ENCODE data around the gene SYT12.

SYT12 gene

DNA sequence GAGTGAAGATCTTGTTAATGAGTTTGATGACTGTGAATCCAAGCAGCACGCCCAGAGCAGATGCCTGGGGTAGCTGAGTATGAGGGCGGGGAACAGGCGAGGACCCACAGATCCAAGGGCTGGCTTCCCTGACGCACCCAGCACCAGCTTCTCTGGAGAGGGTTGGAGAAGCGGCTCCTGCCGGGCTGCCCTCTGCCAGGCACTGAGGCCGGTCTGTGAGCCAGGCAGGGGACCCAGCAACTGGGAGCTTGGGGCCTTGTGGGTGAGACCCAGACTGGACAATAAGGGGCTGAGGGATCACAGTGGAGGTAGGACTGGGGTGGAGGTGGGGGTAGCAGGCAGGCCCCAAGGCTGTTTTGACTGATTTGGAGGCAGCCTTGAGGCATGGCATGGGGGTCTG, 8.6 kb upstream of the SYT12 start:
- Mint-ChIP-seq H3K27ac (peak overlapping the region; percentile 35), H3K9me3 (no peaks in the 10 kb centered on the region), H3K27me3 (no peaks in the 10 kb centered on the region), H3K4me1 (no peaks in the 10 kb centered on the region), H3K4me3 (no peak overlapping the region), H3K36me3 (peaks cover 1% of the 10 kb centered on the region)

DNA sequence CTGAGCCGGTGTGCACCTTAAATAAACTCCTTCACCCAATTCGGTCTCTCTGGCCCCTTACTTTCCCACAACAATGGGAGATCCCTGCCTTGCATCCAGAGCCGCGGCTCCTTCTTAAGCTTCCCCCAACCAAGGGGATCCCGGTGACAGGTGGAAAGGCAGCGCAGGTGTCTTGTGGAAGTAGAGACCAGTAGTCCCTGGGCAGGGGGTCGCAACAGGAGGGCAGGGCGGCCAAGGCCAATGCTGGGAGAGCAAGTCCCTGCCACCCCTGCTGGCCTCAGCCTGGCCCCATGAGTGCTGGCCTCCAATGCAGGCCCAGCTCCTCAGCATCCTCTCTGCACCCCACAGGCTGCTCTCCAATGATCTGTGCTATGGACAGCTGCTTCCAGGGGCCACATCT, 7.9 kb upstream of the SYT12 start:
- no peak overlapping the region for H3K27ac Mint-ChIP-seq
- no peaks in the 10 kb centered on the region for H3K27me3 Mint-ChIP-seq
- H3K4me3 Mint-ChIP-seq: no peak overlapping the region
- no peaks in the 10 kb centered on the region for H3K4me1 Mint-ChIP-seq
- H3K9me3 Mint-ChIP-seq: no peaks in the 10 kb centered on the region
- peaks cover 1% of the 10 kb centered on the region for H3K36me3 Mint-ChIP-seq

DNA sequence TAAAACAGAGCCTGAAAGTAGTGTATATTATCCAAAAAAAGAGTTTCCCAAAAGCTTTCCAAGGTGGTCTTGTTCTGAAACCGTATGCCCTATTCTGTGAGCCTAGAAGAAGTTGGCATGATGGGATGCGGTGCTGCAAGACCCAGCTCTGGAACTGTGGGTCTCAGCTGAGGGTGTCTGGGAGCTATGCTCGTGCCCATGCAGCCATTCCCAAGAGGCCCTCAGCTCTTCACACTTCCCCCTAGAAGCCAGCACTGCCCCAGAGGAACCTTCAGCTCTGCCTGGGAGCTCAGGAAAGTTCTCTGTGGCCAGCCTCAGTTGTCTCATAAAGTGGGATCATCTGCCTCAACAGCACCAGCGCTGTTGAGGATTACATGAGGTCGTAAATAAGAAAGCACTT, 6.4 kb upstream of the SYT12 start:
- Mint-ChIP-seq H3K4me1 (no peaks in the 10 kb centered on the region), H3K9me3 (no peaks in the 10 kb centered on the region), H3K4me3 (no peak overlapping the region), H3K27me3 (peaks cover 3% of the 10 kb centered on the region), H3K36me3 (peaks cover 1% of the 10 kb centered on the region), H3K27ac (no peak overlapping the region)

DNA sequence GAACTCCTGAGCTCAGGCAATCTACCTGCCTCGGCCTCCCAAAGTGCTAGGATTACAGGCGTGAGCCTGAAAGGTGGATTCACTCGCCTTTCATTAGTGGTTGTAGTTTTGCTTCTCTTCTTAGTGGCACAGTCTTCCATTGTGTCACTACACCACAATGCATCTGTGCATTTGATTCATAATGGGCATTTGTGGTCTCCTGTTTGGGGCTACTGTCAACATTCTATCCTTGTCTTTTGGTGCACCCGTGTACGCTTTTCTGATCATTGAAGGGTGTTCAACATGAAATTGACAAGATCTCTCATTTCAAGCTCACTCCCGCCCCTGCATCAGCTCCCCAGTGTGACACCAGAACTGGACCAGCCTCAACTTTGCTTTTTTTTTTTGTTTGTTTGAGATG, 2.0 kb upstream of the SYT12 start:
- Mint-ChIP-seq H3K4me3 (no peak overlapping the region), H3K9me3 (no peaks in the 10 kb centered on the region), H3K27ac (no peak overlapping the region), H3K4me1 (peaks cover 25% of the 10 kb centered on the region), H3K27me3 (peaks cover 12% of the 10 kb centered on the region), H3K36me3 (peaks cover 1% of the 10 kb centered on the region)

DNA sequence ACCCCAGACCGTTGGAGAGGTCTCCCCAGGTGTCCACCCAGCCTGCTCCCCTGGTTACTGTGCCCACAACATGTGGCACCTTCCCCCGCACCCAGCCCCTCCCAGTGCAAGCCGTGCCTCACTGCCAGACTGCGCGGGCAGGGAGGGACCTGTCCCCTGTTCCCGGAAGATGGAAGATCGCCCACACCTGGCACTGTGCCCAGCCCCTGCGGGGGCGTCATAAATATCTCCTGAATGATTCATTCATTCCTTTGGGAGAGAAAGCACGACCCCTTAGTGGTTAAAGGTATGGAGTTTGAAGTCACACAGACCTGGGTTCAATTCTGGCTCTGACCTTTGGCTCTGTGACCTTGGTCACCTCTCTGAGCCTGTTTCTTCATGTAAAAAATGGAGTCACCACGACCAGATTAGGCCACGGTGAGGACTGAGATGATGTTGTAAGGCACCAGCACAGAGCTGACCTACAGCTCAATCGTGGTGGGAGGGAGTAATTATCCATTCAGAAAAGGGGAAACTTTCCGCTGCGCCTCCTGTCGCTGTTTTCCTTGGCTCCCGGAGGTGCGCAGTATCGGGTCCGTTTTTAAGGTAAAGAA, 497 bp upstream of the SYT12 start:
- H3K36me3 Mint-ChIP-seq: peaks cover 1% of the 10 kb centered on the region
- H3K4me3 Mint-ChIP-seq: peak overlapping the region; percentile 72
- peak overlapping the region; percentile 19 for H3K27ac Mint-ChIP-seq
- peaks cover 12% of the 10 kb centered on the region for H3K27me3 Mint-ChIP-seq
- H3K9me3 Mint-ChIP-seq: no peaks in the 10 kb centered on the region
- H3K4me1 Mint-ChIP-seq: peaks cover 29% of the 10 kb centered on the region

DNA sequence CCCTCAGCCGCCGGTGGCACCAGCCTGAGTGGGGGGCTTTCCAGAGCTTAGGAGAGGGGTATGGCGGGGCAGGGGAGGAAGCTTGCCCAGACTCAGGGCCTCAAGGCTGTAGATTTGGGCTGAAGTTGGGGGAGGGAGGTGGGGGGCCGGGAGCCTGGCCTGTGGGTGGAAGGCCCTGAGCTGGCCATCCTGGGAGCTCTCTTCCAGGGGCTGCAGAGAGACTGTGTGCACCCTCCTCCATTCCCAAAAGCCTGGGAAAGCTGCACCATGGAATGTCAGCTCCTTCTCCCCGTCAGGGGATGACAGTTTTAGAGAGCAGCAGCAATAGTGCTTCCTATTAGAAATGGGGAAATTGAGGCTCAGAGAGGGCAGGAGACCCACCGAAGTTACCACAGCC, 1.0 kb downstream of the SYT12 start:
- Mint-ChIP-seq H3K27ac (no peak overlapping the region), H3K27me3 (peaks cover 12% of the 10 kb centered on the region), H3K36me3 (no peaks in the 10 kb centered on the region), H3K9me3 (no peaks in the 10 kb centered on the region), H3K4me1 (peaks cover 29% of the 10 kb centered on the region), H3K4me3 (peak overlapping the region; percentile 81)

DNA sequence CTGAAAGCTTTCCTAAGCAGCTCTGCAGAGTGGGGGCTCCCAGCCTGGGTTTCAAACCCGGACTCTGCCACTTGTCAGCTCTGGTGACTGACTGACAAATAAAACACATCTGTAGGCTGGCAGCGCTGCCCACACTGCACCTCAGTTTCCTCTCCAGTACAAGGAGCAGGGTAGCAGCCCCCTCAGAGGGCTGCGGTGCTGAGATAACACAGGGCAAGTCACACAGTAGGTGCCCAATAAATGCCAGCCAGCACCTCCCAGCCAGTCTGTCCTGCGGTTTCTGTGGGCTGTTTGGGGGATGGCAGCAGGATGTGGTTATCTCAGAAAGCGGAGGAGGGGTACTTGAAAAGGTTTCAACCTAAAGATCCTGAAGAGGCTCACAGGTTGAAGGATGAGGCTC, 1.5 kb downstream of the SYT12 start:
- Mint-ChIP-seq H3K9me3 (no peaks in the 10 kb centered on the region), H3K36me3 (no peaks in the 10 kb centered on the region), H3K4me3 (peak overlapping the region; percentile 51), H3K27ac (no peak overlapping the region), H3K27me3 (peaks cover 12% of the 10 kb centered on the region), H3K4me1 (peaks cover 29% of the 10 kb centered on the region)

DNA sequence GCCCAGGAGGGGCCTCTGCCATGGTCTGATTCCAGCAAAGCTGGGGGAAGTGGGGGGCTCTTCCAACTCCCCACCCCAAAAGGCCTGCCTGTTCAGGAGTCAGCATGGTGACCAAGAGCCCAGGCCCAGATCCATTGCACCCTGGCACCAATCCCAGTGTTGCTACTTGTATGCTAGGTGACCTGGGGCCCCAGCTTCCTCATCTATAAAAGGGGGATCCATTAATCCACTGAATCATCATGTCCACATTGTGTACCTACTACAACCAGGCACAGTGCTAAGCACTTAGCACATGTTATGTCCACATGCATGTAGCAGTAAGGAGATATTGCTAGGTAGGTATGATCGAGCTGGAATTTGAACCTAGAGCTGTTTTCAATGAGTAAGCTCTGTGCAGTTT, 2.0 kb downstream of the SYT12 start:
- H3K36me3 Mint-ChIP-seq: no peaks in the 10 kb centered on the region
- H3K27ac Mint-ChIP-seq: no peak overlapping the region
- peaks cover 12% of the 10 kb centered on the region for H3K27me3 Mint-ChIP-seq
- peaks cover 29% of the 10 kb centered on the region for H3K4me1 Mint-ChIP-seq
- H3K9me3 Mint-ChIP-seq: no peaks in the 10 kb centered on the region
- no peak overlapping the region for H3K4me3 Mint-ChIP-seq

DNA sequence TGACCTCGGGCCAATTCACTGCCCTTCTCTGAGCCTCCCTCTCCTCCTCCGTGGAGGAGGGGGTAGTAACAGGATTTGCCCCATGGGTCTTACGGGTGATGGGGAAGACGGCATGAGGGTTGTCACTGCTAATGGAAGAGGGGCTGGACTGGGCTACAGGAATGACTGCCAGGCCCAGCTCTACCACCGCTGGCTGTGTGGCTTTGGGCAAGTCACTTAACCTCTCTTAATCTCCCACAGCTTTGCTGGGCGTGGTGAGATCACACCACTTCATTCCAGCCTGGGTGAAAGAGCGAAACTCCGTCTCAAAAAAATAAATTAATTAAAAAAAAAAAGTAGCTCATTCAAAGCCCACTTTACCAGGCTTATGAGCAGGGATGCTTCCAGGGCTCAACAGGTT, 2.8 kb downstream of the SYT12 start:
- Mint-ChIP-seq H3K27me3 (peaks cover 12% of the 10 kb centered on the region), H3K9me3 (no peaks in the 10 kb centered on the region), H3K36me3 (no peaks in the 10 kb centered on the region), H3K4me1 (peaks cover 29% of the 10 kb centered on the region), H3K27ac (no peak overlapping the region), H3K4me3 (no peak overlapping the region)

DNA sequence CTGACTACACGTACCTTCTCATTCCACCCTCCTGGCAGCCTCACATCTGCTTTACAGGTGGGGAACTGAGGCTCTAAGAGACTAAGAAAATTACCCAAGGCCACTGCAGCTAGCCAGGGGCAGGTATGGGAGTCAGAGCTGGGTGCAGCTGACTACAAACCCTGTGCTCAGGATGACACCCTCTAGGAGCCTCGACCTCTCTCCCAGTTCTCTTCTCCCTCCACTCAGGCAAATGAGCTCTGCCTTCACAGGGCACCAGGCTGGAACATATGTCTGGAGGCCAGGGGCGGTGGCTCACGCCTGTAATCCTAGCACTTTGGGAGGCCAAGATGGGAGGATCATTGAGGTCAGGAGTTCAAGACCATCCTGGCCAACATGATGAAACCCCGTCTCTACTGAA, 4.0 kb downstream of the SYT12 start:
- peaks cover 29% of the 10 kb centered on the region for H3K4me1 Mint-ChIP-seq
- peaks cover 11% of the 10 kb centered on the region for H3K27me3 Mint-ChIP-seq

DNA sequence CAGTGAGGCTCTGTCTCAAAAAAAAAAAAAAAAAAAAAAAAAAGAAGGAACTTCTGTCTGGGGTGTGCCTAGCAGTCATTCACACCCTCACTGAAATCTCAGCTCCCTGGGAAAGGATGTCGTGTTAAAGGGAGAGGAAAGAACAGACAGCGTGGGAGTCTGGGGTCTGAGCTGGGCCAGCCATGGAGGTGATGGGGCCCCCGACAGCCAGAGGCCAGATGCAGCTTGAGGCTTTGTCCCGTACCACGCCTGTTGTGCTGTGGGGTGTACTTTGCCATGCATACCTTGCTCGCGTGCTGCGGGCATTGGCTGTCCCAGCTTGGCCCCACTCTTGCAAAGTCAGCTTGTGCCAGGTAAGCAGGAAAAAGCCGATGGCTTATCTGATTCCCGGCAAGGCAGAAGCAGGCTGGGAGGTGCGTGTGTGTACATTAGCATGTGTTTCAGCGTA, 4.6 kb downstream of the SYT12 start:
- Mint-ChIP-seq H3K4me3 (no peak overlapping the region), H3K27ac (no peak overlapping the region), H3K4me1 (peaks cover 24% of the 10 kb centered on the region), H3K27me3 (peaks cover 10% of the 10 kb centered on the region), H3K9me3 (no peaks in the 10 kb centered on the region), H3K36me3 (no peaks in the 10 kb centered on the region)

More for the DNA sequence above, 4.0 kb downstream of the SYT12 start:
- Mint-ChIP-seq H3K27ac (no peak overlapping the region), H3K4me3 (no peak overlapping the region), H3K36me3 (no peaks in the 10 kb centered on the region), H3K9me3 (no peaks in the 10 kb centered on the region)

DNA sequence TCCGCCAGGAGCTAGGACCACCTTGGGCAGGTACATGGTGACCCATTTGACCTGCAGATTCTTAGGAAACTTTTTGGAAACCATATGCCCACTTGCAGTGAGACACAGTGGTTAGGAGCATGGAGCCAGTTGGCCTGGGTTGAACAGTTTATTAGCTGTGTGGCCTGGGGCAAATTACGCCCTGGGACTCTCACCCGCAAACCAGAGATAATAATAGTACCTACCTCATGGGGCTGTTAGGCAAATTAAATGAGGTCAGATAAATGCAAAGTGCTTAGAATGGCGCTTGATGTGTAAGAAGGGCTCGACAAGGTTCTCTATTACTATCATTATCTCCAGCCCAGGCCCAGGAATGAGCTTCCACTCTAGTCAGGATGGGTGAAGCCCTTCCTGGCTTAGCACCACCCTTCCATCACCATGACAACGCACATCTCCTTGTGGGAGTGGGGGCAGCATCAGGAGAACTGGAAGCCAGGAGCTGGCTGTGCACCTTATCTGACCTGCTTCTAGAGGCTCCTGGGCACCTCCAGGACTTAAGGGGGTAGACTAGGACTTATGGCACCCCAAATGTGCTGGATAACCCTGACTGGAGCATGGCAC, 5.1 kb downstream of the SYT12 start:
- H3K27me3 Mint-ChIP-seq: peaks cover 8% of the 10 kb centered on the region

DNA sequence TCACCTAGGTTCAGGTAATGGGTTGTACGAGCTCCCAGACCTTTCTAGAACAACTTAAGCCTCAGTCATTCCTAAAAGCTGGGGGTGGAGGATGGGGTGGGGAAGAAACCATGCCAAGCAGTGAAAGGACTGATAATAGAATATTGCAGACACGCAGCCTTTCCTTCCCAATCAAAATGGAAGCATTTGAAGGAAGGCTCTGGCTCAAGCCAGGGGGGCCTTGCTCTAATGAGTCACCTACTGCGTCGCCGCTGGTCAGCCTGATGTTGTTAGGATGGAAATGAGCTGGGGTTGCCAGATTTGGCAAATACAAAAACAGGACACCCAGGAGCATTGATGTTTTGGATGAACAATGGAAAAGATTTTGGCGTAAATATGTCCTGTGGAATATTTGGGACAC, 6.2 kb downstream of the SYT12 start:
- Mint-ChIP-seq H3K9me3 (no peaks in the 10 kb centered on the region), H3K27me3 (peaks cover 5% of the 10 kb centered on the region)

More for the DNA sequence above, 5.1 kb downstream of the SYT12 start:
- Mint-ChIP-seq H3K9me3 (no peaks in the 10 kb centered on the region), H3K36me3 (no peaks in the 10 kb centered on the region), H3K27ac (peak overlapping the region; percentile 41), H3K4me1 (peaks cover 22% of the 10 kb centered on the region), H3K4me3 (no peak overlapping the region)

DNA sequence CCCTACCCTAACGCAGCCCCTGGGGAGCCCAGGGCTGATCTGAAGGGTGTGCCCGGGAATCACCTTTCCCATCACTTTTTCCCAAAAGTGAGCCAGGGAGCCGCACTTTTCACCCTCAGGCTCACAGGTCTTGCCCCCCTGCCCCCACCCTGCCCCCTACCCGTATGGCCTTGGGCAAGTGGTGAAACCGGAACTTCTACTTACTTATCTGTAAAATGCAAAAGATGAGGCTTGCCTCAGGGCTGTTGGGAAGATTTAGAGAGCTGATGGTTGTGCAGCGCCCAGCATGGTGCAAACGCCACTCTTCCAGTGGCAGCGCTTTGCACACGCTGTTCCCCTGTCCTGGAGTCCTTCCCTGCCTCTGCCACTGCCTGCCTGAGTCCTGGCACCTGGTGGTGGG, 8.0 kb downstream of the SYT12 start:
- peaks cover 3% of the 10 kb centered on the region for H3K4me1 Mint-ChIP-seq
- H3K4me3 Mint-ChIP-seq: no peak overlapping the region
- H3K36me3 Mint-ChIP-seq: no peaks in the 10 kb centered on the region
- H3K27me3 Mint-ChIP-seq: peaks cover 4% of the 10 kb centered on the region
- no peak overlapping the region for H3K27ac Mint-ChIP-seq
- no peaks in the 10 kb centered on the region for H3K9me3 Mint-ChIP-seq

More for the DNA sequence above, 6.2 kb downstream of the SYT12 start:
- Mint-ChIP-seq H3K36me3 (no peaks in the 10 kb centered on the region), H3K4me1 (peaks cover 17% of the 10 kb centered on the region), H3K27ac (no peak overlapping the region), H3K4me3 (no peak overlapping the region)

DNA sequence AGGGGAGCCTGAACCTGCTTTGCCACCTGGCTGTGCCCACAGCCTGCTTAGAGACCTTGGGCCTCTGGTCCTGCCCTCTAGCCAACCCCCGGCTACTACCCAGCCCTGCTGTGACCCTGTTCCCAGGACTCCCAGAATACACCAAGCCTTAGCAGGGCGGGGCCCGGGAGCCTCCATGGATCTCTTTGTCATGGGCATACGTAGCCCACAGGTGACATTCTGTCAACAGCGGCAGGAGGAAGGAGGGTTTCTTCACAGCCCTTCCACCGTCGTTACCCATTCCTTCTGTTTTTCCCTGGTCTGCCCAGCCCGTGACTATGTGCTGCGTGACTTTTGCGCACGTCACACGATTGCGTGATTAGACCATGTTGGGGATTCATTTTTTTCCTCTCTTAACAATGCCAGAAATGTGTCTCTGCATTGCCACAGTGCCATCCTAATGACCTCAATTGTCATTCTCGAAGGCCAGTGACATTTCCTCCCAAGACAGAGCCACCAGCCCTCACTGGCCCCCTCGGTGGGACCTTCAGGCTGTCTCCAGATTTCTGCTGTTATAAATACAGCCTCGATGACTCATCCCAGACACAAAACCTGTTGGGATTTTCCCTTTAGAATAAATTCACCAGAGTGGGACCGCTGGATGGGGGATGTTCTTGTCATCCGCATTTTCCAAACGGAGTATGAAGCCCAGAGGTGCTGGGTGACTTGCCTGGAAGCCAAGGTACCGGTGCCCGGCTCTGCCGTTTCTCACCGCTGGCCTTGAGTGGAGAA, 9.0 kb downstream of the SYT12 start:
- Mint-ChIP-seq H3K36me3 (no peaks in the 10 kb centered on the region), H3K27ac (no peak overlapping the region), H3K27me3 (peaks cover 4% of the 10 kb centered on the region), H3K4me1 (no peaks in the 10 kb centered on the region), H3K4me3 (no peak overlapping the region), H3K9me3 (no peaks in the 10 kb centered on the region)

DNA sequence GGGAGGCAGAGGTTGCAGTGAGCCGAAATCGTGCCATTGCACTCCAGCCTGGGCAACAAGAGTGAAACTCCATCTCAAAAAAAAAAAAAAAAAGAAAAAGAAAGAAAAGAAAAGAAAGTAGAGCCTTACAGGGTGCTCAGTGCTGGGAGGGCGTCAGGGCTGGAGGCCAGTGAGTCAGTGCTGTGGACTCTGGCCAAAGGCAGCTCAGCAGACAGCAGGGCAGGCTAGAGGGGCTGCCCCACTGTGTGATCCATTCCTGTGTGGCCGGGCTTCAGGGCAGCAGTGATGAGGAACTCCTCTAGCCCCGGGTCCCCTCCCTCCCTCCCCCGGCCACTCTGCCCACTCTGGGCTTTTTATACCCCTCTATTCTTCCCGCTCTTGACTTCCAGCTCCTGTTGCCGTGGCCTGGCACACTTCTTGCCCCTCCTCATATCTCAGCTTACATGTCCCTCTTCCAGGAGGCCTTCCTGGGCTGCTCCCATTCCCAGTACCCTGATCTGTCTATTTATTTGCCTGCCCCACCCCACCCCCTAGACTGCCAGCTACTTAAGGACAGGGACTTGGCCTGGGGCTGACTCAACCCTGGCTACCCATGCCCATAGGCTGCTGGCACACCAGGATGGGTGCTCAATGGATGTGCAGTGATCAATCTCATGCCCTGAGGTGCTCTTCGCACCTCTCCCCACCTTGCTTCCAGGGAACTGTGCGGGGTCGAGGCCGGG, 10.1 kb downstream of the SYT12 start:
- peaks cover 4% of the 10 kb centered on the region for H3K27me3 Mint-ChIP-seq
- no peaks in the 10 kb centered on the region for H3K36me3 Mint-ChIP-seq
- no peak overlapping the region for H3K27ac Mint-ChIP-seq
- no peaks in the 10 kb centered on the region for H3K4me1 Mint-ChIP-seq
- no peak overlapping the region for H3K4me3 Mint-ChIP-seq
- no peaks in the 10 kb centered on the region for H3K9me3 Mint-ChIP-seq
